B cell (primary cell): ENCODE results near the gene PITPNB.

Experiments
- EZH2 ChIP-seq: IDR thresholded peaks from 2 replicates; pipeline ENCODE4 v1.6.1; 2012; ENCODE audit warnings: borderline replicate concordance, low read depth, mild to moderate bottlenecking, moderate library complexity, low read length; ENCODE audit not compliant: insufficient read depth, poor library complexity, severe bottlenecking
- TF ChIP-seq, protein P1 (sequence below): fragments of 200-600 bp; IDR thresholded peaks from one replicate; pipeline ENCODE4 v1.8.0; 2022; ENCODE audit warnings: antibody characterized with exemption, mild to moderate bottlenecking

DNA sequence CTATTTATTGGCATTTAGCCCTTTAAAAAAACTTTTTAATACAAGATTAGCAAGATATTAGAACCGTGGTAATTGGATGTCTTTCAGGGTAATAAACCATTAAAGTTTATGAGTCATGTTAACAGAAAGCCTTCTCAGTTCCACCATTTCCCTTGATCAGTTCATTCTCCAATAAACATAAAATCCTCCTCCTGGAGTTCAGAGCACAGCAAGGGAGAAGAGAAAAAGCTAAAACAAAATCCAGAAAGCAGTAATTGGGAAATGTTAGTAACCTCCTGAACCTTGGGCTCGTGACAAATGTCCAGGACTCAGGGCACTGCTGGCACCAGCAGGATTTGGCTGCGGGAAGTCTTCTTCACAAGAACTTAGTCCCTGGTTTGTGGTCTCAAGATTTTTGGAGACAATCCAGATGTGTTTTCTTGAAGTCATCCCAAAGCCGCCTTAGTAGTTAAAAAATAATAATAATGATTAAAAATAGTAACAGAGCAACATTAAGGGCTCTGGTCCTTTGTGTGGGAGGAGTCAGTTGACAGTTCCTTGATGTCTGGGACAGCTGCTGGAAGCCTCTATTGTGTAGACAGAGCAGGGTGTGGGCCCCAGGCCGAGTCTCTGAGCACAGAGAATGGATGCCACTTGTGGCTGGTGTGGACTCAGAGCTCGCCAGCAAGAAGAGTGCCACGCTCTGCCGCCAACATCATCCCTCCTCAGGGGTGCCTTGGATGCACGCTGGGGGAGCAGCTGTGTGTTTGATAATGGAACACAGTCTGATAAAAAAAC, 43.4 kb upstream of the PITPNB start:
- TF ChIP-seq, protein P1, sequence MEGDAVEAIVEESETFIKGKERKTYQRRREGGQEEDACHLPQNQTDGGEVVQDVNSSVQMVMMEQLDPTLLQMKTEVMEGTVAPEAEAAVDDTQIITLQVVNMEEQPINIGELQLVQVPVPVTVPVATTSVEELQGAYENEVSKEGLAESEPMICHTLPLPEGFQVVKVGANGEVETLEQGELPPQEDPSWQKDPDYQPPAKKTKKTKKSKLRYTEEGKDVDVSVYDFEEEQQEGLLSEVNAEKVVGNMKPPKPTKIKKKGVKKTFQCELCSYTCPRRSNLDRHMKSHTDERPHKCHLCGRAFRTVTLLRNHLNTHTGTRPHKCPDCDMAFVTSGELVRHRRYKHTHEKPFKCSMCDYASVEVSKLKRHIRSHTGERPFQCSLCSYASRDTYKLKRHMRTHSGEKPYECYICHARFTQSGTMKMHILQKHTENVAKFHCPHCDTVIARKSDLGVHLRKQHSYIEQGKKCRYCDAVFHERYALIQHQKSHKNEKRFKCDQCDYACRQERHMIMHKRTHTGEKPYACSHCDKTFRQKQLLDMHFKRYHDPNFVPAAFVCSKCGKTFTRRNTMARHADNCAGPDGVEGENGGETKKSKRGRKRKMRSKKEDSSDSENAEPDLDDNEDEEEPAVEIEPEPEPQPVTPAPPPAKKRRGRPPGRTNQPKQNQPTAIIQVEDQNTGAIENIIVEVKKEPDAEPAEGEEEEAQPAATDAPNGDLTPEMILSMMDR = no peak
- TF ChIP-seq EZH2 = no peak
